Fibroblast of peridontal ligament (primary cell): Measurements from ENCODE around the gene ENOX1.
A peak's percentile ranks its signal among the peaks of the same experiment; 100 is the strongest.
"Not testable (repeated sequence)": the region's sequence is repeated elsewhere in the genome, so short reads cannot be mapped to it uniquely, and the experiment has no call there.

Experiments used
- DNase-seq: peaks from one replicate; pipeline ENCODE4 v3.0.0-alpha.2; 2010; ENCODE audit errors: extremely low read depth

ENOX1 gene

DNA sequence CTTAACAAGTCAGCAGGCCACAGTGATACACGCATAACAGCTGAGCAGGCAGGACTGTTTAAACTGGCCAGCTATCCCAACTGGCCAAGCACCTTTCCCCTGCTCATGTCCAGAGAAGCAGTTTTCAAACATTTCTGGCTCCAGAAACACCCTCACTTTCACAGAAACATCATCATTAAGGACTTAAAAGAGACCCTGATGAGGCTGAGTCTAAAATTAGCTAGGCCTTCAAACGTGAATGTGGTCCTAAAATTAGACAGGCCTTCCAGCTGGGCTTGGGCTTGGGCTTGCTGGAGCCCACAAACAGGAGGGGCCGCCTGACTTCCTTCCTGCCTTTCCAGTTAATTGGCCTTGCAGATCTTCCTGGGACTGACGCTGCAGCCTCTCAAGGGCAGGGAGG lies 429.2 kb downstream of the ENOX1 start:
- DNase-seq, result no peak

DNA sequence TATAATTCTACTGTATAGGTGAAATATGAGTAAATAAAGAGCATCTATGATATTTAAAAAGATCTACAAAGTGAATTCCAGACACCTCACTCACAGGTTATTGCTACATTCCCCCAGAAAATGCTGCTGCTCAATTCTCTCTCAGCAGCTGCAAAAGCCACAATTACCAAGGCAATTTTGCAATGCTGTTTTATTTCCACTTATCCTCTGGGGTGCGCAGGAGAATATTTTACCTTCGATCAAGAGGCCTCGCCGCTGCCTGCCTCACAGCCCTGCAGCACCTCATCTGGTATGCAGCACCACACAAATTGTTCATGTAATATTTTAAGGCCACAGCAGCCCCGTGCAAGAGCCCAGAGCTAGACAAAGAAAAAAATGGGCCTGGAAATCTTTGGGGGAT lies 430.2 kb downstream of the ENOX1 start:
- peak; percentile 35 for DNase-seq

DNA sequence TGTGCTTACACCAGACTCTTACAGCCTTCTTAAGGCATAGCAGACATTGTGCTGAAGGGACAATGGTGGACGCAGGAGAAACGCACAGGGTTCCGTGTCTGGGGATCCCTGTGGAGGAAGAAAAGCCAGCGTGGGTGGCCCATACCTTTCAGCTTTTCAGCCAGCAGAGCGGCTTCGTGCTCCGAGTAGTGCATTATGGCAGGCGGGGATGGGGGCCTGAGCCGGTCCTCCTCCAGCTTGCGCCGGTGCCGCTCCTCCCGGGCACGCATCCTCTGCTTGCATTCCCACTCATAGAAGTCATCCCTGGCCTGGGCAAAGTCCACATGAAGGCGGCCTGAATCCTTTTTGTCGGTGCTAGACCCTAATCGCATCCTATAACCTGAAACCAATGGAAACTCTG lies 431.0 kb downstream of the ENOX1 start:
- DNase-seq, result no peak

DNA sequence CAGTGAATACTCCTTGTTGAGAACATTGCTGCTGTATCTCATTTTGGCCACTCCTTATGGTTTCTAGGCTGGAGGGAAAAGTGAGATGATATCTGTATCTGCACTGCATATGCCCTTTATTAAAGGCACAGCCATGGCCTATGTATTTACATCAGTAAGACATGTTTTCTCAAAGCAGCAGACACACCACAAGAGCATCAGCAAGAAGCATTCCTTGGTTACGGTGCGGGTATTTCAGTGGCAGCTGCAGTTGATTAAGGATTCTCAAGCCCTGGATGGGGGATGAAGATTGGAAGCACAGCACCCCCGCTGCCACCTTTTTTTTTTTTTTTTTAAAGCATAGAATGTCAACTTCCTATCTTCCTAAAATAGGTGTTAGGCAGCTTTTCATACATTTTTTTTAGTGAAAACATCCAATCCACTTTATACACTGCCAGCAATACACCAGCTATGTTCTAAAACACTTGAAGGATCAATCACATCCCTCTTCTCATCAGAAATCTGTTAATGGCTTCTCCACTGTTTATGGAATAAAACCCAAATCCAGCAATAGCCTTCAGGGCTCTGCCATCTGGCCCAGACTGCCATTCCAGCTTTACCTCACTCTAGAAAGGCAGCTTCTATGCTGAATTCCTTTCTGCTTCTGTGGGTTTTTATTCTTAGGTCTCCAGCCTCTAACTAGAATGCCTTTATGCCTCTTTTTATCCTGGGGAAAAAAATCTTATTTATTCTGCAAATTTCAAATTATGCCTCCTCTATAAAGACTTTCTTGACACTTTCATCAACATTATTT lies 432.4 kb downstream of the ENOX1 start:
- DNase-seq, result peak; percentile 59

DNA sequence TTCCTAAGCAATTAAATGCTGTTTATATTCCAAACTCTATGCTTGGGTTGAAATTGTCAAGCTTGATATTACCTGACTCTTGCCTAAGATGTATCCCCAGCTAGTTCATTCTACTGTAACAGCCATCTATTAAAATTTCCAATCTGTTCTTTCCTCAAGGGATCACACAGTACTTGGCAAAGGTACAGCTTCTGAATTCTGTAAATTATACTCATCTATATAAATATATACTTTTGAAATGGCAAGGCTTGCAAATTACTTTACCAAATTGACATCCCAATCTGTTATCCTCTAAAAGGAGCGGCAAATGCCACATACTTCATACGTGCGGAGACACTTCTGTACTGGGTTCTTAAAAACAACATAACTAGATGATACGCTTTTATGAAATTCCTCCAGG lies 433.1 kb downstream of the ENOX1 start:
- DNase-seq, result no peak

DNA sequence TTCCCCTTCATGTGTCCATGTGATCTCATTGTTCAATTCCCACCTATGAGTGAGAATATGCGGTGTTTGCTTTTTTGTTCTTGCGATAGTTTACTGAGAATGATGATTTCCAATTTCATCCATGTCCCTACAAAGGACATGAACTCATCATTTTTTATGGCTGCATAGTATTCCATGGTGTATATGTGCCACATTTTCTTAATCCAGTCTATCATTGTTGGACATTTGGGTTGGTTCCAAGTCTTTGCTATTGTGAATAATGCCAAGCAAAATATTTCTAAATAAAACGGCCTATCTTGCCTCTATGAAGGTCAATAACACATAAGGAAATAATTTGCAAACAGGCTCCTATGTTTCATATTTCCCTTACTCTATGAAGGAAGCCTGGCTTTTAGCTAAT lies 435.2 kb downstream of the ENOX1 start:
- not testable (repeated sequence) for DNase-seq

DNA sequence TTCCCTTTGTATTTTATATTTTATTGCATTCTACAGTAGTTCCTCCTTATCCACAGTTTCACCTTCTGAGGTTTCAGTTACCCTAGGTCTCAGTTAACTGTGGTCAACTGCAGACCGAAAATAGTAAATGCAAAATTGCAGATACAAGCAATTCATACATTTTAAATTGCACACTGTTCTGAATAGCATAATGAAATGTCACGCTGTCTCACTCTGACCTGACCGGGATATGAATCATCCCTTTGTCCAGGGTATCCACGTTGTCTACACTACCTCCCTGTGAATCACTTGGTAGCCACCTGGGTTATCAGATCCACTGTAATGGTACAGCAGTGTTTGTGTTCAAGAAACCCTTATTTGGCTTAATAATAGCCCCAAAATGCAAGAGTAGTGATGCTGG lies 438.4 kb downstream of the ENOX1 start:
- DNase-seq, result no peak

DNA sequence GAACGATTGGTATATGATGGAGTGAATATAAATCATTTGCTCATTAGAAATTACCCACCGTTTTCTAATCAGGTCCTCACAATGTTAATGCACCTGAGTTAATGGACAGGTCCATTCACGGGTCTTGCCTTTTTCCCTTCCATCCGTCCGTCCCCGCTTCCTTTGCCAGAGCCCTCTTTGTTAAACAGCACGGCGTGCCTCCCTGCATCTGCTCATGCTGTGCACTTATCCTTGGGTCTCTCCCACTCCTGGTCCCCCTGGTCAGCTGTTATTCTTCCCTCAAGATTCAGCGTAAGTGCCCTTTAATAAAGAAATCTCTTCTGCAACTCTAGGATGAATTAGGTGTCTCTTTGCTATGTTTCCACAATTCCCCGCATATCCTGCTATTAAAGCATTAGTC lies 438.9 kb downstream of the ENOX1 start:
- no peak for DNase-seq

DNA sequence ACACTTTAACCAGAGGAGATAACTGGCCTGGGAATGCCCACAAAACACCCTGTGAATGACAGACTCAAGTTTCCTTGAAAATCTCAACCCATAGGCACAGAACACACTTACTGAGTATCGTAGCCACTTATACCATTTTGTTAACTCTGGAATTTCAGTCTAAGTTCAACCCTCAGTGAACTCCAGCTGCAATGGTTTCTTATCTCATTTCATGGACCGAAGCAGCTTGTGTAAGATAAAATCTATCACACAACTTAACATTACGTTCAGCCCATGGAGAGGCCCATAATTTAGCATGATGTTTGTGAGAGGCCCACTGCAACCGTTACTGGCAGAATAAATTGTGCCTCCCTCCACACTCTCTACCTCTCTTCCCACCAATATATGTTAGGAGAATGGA lies 440.3 kb downstream of the ENOX1 start:
- no peak for DNase-seq

DNA sequence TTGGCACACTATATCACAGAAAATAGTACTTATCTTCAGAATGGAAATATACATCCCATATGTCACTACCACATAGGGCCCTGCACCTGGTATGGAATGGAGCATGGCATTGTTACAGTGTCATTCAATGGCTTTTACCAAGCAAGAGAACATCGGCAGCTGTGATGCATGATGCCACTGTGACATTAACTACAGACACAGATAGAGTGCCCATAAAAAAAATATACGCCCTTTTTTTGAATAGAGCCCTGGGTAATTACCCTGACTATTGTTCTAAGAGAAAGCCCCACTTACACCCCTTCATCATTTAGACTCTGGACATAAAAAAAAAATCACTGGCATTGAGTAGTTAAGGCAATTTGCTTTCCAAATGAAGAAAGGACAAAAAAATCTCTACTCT lies 443.1 kb downstream of the ENOX1 start:
- DNase-seq, result no peak

DNA sequence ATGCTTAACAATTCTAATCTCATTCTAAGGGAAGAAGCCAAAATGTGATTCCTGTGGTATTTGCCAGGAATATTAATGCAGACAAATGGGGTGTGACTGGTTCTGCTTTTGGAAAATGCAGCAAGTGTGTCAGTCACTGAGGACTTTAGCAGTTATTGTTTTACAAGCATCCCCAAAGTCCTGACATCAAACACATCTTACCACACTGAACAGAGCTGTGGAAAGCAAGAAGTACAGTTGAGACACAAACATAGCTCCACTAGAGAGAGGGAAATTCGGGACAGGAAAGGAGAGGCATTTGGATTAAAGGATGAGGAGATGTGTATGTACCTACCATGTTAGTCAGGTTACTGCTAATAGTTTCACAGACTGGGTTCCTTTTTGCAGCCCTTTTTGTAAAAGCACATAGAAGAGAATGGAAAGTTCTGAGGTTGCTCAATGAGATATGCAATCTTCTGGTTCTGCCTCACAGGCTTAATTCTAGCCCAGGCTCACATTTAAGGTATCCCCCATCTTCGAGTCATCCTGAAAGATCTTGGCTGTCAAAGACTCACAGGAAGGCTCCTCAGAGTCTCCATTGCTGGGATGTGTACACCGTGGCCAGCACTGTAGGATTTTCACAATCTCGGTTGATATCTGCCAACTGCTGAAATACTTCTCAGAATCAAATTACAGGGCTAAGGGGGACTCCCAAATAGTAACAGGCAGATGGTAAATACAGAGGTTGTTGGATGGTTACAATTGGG lies 446.8 kb downstream of the ENOX1 start:
- DNase-seq, result peak; percentile 62

DNA sequence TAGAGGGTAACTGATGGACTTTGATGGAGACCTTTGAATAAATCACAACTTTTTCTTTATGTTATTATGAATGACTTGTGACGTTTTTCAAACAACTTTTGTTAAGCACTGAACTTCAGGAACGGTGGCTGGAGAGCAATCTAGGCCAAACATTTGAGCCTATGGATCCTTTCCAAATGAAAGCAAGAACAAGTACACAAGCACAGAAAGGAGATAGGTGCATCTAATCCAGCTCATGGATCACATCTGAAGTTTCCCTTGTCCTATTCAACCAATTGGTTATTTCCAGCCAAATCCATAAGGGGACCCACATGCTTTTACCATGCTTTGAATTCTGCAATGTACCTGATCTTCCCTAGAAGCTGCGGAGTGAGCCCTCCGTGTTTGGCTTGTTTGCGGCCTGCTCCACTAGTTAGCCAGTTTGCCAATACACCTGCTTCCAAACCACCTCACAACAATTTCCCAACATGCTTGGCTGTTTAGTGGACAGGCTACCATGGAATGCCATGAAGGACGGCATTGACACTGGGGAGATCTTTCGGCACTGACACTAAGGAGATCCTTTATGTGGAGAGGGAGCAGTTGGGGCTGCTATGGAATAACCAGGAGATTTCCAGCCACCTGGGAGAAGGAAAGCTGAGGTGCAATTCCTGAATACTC lies 447.5 kb downstream of the ENOX1 start:
- DNase-seq, result no peak

DNA sequence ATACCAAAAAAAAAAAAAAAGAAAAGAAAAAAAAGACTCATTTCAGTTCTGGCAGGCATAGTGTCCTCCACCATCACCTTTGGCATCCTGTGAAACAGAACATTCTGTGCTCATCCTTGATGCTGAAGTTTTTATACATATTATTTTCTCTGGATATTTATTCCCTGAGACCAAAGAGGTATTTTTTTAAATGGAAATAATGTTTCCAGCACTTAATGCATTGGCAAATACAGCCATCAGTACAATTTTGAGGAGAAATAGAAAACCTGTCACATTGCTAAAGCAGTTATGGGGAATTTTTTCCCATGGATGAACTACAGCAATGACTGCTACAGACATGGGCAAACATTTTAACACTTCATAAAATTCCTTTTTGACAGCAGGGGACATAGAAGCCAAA lies 451.0 kb downstream of the ENOX1 start:
- DNase-seq, result no peak

DNA sequence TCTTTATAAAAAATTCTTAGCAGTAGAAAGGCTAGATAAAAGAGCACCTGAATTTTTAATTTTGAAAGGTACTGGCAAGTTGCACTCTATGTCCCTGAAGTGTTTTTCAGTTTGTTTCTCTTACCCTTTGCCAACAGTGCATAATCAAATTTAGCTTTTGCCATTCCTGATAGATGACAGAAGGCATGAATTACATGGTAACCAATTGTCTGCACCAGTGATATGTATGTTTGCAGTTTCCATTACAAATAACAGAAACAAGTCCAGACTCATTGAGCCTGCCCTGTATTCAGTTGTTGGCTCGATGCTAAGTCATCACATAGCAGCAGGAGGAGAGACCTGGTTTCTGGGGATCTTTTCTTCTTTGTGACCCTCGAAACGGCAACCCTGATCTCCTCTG lies 453.6 kb downstream of the ENOX1 start:
- peak; percentile 23 for DNase-seq

DNA sequence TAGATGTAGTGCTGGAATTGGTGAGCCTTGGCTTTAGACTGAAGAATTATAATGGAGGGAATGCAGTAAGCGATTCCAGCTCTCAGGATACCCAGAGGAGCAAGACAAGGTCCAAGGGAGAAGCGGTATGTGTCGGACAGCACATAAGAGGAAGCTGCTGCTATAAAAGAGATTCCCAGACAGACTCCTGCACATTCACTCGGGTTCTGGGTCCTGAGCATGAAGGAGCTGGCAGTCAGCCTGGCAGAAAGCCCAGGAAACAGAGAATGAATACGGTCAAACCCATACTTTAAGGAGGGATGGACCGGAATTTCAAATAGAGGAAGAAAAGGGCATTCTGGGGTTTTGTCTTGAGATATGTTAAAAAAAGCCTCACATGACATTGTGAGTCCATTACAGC lies 455.1 kb downstream of the ENOX1 start:
- DNase-seq, result peak; percentile 51

DNA sequence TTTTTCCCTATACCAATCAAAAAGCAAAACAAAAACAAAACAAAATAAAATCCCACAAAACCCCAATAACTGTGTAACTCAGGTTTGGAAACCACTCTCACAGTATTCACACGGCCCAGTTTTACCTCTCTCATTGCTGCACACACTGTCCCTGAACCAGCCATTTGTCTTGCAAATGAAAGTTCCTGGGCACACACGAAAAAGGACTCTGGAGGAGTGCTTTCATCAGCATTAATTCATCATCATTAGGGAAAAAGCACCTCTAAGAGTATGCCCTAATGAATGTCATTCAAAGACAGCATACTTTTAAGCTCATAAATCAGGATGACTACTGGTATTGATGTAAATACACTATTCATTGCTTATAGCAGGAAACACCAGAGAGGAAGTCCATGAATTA lies 457.1 kb downstream of the ENOX1 start:
- DNase-seq, result no peak

DNA sequence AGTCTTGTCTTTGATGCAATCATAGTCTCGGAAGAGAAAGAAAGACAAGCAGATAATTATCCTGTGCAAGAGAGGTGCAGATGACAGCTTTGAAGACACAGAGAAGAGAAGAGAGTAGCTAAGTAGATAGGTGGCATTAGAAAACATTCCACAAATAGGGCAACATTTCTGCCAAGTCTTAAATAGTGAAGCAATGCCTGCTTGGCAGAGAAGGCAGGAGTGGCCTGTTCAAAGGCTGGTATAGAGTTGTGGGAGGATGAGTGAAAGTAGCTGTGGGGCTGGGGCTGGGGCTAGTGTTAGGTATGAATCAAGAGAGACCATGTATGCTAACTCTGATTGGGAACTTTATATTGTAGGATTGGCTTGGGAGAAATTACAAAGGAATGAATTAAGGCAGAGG lies 457.9 kb downstream of the ENOX1 start:
- no peak for DNase-seq

DNA sequence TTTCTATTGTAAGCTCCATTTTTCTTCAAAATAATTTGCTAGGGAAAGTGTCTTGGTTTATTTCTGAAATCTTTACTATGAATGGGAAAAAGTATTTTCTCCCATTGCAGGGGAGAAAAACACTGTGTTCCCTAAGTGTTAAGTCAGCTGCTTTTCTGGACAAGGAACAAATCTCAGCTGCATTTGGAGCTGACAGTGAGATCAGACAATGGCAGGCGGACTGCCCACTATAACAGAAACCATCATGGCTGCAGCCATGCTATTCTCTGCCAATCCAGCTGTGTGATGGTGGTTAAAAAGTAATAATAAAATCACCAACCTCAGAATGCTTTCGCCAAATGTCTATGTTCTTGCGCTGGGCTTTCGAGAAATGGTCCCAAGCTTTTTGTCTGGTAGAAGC lies 460.7 kb downstream of the ENOX1 start:
- DNase-seq, result no peak

DNA sequence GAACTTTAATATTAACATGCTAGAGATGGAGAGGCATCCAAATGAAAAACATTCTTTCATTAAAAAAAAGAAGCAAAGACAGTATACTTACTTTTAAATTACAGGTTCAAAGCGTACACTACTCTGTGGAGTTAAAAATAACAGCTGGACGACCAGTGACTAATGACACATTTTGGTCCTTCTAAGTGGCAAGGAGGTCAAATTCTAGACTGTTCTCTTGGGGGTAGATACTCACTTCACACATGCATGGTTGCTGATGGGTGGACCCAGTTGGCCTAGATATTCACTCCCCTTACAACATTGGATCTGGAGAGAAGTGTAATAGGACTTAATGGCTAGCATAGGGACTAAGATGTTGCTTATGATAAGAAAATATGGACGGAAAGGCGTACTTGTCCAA lies 461.1 kb downstream of the ENOX1 start:
- no peak for DNase-seq

DNA sequence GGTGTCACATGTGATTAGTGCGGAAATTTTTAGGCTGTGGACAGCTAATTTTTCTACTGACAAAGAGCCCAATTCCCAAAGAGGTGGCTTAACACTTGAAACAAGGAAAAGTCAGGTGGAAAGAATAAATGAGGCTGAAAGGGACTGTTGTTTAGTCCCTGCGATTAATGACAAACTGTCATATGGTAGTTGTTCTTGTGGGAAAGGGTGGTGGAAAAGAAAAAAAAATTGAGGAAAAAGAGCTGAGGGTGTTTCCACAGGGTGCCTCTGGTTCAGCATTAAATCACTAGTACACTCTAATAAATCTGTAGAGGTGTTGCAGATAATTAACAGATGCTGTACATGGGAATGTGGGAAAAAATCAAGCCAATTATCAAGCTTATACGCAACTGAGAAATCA lies 462.6 kb downstream of the ENOX1 start:
- DNase-seq, result no peak

DNA sequence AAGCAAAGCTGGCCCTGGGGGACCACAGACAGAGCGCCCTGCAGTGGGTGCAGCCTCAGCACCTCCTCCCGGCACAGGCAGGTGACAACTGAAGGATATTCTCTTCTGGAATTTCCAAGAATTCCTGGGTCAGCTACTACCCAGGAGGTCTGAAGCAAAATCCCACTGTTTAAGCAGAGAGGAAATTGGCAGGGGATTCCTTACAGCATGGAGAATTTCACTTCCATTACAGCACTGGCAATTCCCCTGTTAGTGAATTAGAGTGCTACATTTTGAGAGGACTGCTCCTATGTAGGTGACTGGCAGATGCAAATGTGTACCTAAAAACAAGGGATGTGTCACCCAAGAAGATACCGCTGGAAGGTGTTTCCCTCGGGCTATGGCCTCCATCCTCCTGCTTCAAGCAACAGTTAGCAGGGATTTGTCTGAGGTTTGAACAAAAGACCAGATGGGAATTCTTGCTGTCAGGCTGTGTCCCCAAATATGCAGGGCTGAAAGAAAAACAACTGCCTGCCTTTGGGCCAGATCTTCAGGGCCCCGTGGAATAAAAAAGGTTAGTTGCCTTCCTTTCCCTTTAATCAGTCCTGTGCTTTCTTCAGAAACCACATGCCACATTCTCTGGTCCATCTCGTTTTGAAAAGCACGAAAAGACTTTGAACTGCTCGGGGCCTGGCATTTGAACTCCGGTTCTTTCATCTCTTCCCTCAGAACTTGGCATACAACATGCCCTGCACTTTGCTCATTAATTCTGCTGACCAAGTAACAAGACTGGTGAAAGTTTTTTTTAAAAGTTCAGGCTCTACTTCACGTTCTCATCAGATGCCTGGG lies 466.9 kb downstream of the ENOX1 start:
- no peak for DNase-seq

DNA sequence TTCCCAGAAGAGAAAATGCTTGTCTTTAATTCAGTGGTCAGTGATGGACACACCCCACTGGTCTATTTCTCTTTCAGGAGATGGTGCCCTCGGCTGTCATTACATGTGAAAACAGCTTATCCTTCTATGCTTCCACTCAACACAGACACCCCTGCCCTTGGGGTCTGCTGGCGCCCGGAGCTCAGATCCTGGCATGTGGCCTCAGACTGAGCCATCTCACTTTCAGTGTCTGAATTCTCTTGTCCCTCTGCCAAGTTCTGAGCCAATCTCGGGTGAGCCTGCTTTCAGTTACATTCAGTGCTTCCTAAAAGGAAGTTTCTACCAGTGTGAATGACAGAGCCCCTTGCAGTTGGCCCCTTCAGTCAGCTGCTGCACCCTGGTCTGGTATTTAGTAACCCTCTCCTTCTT lies 469.8 kb downstream of the ENOX1 start:
- DNase-seq, result peak; percentile 80
